ENCODE results near the gene TINCR.
"Not testable (repeated sequence)": the region's sequence is repeated elsewhere in the genome, so short reads cannot be mapped to it uniquely, and the experiment has no call there.

The TINCR gene

DNA sequence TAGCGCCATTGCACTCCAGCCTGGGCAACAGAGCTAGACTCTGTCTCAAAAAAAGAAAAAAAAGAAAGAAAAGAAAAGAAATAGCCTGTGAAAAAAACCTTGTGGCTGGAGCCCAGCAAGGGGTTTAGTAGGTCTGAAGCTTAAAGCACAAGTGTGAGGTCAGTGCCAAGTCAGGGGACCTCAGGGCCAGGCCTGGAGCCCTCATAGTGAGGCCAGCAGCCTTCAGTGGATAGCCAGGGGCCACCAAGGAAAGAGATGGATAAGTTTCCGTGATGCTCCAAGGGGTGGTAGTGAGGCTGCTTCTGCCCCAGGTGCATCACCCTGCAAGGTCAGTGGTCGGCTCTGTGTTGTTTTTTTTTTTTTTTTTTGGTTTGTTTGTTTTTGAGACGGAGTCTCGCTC lies 12.9 kb downstream of the TINCR start:
- no peak overlapping the region for H3K4me3 Mint-ChIP-seq
- H3K27me3 Mint-ChIP-seq: peaks cover 50% of the 10 kb centered on the region
- H3K27ac Mint-ChIP-seq: no peak overlapping the region
- H3K36me3 Mint-ChIP-seq: no peaks in the 10 kb centered on the region
- H3K4me1 Mint-ChIP-seq: no peaks in the 10 kb centered on the region
- peaks cover 6% of the 10 kb centered on the region for H3K9me3 Mint-ChIP-seq
- ATAC-seq: no peak

GRCh38 chr19:5553892-5554291 lies 13.9 kb downstream of the TINCR start:
- peaks cover 6% of the 10 kb centered on the region for H3K9me3 Mint-ChIP-seq
- H3K27ac Mint-ChIP-seq: no peak overlapping the region
- H3K4me1 Mint-ChIP-seq: no peaks in the 10 kb centered on the region
- peaks cover 53% of the 10 kb centered on the region for H3K27me3 Mint-ChIP-seq
- no peak overlapping the region for H3K4me3 Mint-ChIP-seq
- H3K36me3 Mint-ChIP-seq: no peaks in the 10 kb centered on the region
- ATAC-seq: no peak

DNA sequence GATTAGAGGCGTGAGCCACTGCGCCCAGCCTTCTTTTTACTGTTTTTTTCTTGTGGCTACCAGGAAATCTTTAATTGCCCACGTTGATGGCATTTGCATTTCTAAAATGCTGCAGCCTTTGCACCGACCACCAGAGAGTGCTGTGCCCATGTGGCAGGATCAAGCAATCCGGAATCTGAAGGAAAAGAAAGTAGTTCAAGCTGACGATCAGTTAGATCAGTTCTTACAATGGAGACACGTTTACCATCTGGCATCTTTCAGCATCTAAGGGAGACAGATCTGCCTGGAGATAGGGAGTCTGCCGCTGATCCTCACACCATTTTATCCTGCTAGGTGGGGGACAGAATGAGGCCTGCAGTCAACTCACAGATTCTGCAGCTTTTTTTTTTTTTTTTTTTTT lies 19.9 kb downstream of the TINCR start:
- H3K4me3 Mint-ChIP-seq: no peak overlapping the region
- ATAC-seq: no peak
- no peaks in the 10 kb centered on the region for H3K36me3 Mint-ChIP-seq
- H3K4me1 Mint-ChIP-seq: no peaks in the 10 kb centered on the region
- H3K9me3 Mint-ChIP-seq: no peaks in the 10 kb centered on the region
- no peak overlapping the region for H3K27ac Mint-ChIP-seq
- peaks cover 43% of the 10 kb centered on the region for H3K27me3 Mint-ChIP-seq

GRCh38 chr19:5545984-5546383 lies 21.8 kb downstream of the TINCR start:
- no peak for ATAC-seq
- peaks cover 34% of the 10 kb centered on the region for H3K27me3 Mint-ChIP-seq
- H3K27ac Mint-ChIP-seq: no peak overlapping the region
- H3K4me1 Mint-ChIP-seq: no peaks in the 10 kb centered on the region
- no peaks in the 10 kb centered on the region for H3K36me3 Mint-ChIP-seq
- H3K4me3 Mint-ChIP-seq: no peak overlapping the region
- H3K9me3 Mint-ChIP-seq: no peaks in the 10 kb centered on the region

DNA sequence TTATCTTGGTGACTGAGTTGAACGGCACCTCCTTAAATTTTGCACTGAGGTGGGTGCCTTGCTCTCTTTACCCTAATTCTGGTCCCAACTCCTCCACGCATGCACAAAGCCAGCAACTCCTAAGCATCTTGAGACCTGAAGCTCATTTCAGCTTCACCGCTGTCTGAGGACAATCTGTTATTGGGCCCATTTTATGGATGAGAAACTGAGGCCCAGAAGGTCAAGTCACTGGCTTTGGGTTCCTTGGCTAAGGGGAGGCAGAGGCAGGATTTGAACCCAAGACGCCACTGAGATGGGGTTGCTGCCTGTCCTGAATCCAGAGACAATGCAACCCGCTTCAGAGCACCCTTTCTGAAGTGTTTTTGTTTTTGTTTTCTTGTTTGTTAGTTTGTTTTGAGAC lies 22.7 kb downstream of the TINCR start:
- Mint-ChIP-seq H3K36me3 (no peaks in the 10 kb centered on the region), H3K27ac (no peak overlapping the region), H3K4me1 (no peaks in the 10 kb centered on the region), H3K9me3 (no peaks in the 10 kb centered on the region), H3K4me3 (no peak overlapping the region), H3K27me3 (peaks cover 25% of the 10 kb centered on the region)
- ATAC-seq: no peak

DNA sequence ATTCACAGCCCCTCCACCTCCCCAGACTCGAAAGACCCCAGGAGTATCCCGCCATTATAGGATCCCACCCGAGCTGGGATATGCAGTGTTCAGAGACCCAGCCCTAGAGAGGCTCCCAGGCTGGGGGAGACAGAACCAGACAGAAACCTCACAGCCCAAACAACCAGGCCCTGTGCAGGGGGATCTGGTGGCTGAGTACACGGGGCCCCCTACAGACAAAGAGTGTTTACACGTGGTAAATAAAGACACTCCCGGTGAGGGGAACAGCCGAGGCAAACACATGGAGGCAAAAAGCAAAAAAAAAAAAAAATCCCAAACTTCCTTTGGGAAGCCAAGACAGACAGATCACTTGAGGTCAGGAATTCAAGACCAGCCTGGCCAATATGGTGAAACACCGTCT lies 25.1 kb downstream of the TINCR start:
- Mint-ChIP-seq H3K27ac (no peak overlapping the region), H3K27me3 (peaks cover 34% of the 10 kb centered on the region), H3K36me3 (no peaks in the 10 kb centered on the region), H3K9me3 (no peaks in the 10 kb centered on the region), H3K4me1 (no peaks in the 10 kb centered on the region), H3K4me3 (no peak overlapping the region)
- no peak for ATAC-seq

- Mint-ChIP-seq H3K9me3 (no peaks in the 10 kb centered on the region), H3K36me3 (no peaks in the 10 kb centered on the region), H3K4me1 (no peaks in the 10 kb centered on the region), H3K27ac (no peak overlapping the region), H3K4me3 (no peak overlapping the region), H3K27me3 (peaks cover 36% of the 10 kb centered on the region)
- ATAC-seq: no peak
Observed at GRCh38 chr19:5541456-5541855, 26.3 kb downstream of the TINCR start.

DNA sequence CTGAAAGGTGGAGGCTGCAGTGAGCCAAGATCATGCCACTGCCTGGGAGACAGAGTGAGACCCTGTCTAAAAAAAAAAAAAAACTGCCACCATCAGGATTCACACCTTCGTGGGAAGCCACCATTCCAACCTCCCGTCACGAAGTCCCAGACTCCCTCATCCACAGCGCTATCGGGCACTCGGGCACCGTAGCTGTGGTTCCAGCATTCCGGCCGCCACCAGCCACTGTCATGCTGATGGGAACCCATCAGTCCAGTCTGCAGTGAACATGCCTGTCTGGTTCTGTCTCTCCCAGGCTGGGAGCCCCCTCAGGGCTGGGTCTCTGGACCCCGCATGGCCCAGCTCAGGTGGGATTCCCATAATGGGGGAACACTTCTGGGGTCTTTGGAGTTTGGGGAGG lies 27.5 kb downstream of the TINCR start:
- no peak overlapping the region for H3K4me3 Mint-ChIP-seq
- H3K4me1 Mint-ChIP-seq: no peaks in the 10 kb centered on the region
- H3K9me3 Mint-ChIP-seq: peaks cover 5% of the 10 kb centered on the region
- H3K27ac Mint-ChIP-seq: no peak overlapping the region
- peaks cover 33% of the 10 kb centered on the region for H3K27me3 Mint-ChIP-seq
- ATAC-seq: no peak
- H3K36me3 Mint-ChIP-seq: peaks cover 8% of the 10 kb centered on the region

- Mint-ChIP-seq H3K4me3 (no peak overlapping the region), H3K27me3 (peaks cover 33% of the 10 kb centered on the region), H3K36me3 (peaks cover 14% of the 10 kb centered on the region), H3K4me1 (no peaks in the 10 kb centered on the region), H3K27ac (no peak overlapping the region), H3K9me3 (peaks cover 13% of the 10 kb centered on the region)
- no peak for ATAC-seq
Observed at GRCh38 chr19:5537870-5538269, 29.9 kb downstream of the TINCR start.

- H3K27ac Mint-ChIP-seq, ATAC-seq, H3K4me3 Mint-ChIP-seq, H3K4me1 Mint-ChIP-seq: not testable (repeated sequence)
- peaks cover 33% of the 10 kb centered on the region for H3K27me3 Mint-ChIP-seq
- H3K36me3 Mint-ChIP-seq: peaks cover 14% of the 10 kb centered on the region
- peaks cover 13% of the 10 kb centered on the region for H3K9me3 Mint-ChIP-seq
Observed at GRCh38 chr19:5536982-5537579, 30.7 kb downstream of the TINCR start.

GRCh38 chr19:5536337-5536894 lies 31.3 kb downstream of the TINCR start:
- Mint-ChIP-seq H3K27ac (no peak overlapping the region), H3K27me3 (peaks cover 33% of the 10 kb centered on the region), H3K4me3 (no peak overlapping the region), H3K4me1 (no peaks in the 10 kb centered on the region), H3K9me3 (peaks cover 13% of the 10 kb centered on the region), H3K36me3 (peaks cover 14% of the 10 kb centered on the region)
- ATAC-seq: no peak

- ATAC-seq: no peak
Observed at GRCh38 chr19:5534787-5535586, 32.8 kb downstream of the TINCR start.

GRCh38 chr19:5533257-5533656 lies 34.5 kb downstream of the TINCR start:
- Mint-ChIP-seq H3K27me3 (peaks cover 36% of the 10 kb centered on the region), H3K9me3 (peaks cover 13% of the 10 kb centered on the region), H3K27ac (no peak overlapping the region), H3K4me1 (no peaks in the 10 kb centered on the region), H3K4me3 (no peak overlapping the region), H3K36me3 (peaks cover 14% of the 10 kb centered on the region)
- no peak for ATAC-seq

More at GRCh38 chr19:5534787-5535586, 32.8 kb downstream of the TINCR start:
- Mint-ChIP-seq H3K9me3 (peaks cover 13% of the 10 kb centered on the region), H3K4me3 (no peak overlapping the region), H3K4me1 (no peaks in the 10 kb centered on the region), H3K36me3 (peaks cover 14% of the 10 kb centered on the region), H3K27ac (no peak overlapping the region), H3K27me3 (peaks cover 35% of the 10 kb centered on the region)

DNA sequence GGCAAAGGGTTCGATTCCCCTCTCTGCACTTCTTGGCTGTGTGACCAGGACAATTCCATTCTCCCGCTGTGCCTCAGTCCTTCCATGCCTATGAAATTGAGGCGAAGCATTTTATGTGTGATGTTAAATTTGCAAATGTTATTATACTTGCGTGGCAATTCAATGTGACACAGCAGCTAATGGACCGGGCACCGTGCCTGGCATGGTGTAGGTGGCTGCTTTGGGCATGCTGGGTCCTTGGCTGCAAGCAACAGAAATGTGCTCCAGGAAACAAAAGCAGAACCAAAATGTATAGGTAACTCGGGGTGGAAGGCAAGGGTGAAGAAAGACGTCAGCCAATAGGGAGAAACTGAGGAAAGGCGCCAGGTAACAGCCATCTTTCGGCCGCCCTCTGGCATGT lies 37.1 kb downstream of the TINCR start:
- Mint-ChIP-seq H3K4me1 (no peaks in the 10 kb centered on the region), H3K4me3 (no peak overlapping the region), H3K9me3 (peaks cover 9% of the 10 kb centered on the region), H3K27ac (no peak overlapping the region), H3K36me3 (peaks cover 7% of the 10 kb centered on the region), H3K27me3 (peaks cover 38% of the 10 kb centered on the region)
- no peak for ATAC-seq

DNA sequence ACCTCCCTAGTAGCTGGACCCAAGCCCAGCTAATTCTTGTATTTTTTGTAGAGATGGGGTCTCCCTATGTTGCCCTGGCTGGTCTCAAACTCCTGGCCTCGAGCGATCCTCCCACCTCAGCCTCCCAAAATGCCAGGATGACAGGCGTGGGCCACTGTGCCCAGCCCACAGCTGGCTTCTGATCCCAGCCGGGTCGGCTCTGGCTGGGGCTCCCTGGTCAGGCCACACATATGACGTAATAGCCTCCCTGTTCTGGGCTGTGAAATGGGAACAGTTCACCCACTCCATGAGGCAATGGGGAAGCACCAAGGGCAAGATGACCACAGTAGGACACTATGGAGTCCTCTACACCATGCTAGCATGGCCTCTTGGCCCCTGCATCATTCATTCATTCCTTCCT lies 41.1 kb downstream of the TINCR start:
- Mint-ChIP-seq H3K9me3 (peaks cover 13% of the 10 kb centered on the region), H3K4me3 (no peak overlapping the region), H3K27me3 (peaks cover 62% of the 10 kb centered on the region), H3K27ac (no peak overlapping the region), H3K36me3 (no peaks in the 10 kb centered on the region), H3K4me1 (no peaks in the 10 kb centered on the region)
- no peak for ATAC-seq

DNA sequence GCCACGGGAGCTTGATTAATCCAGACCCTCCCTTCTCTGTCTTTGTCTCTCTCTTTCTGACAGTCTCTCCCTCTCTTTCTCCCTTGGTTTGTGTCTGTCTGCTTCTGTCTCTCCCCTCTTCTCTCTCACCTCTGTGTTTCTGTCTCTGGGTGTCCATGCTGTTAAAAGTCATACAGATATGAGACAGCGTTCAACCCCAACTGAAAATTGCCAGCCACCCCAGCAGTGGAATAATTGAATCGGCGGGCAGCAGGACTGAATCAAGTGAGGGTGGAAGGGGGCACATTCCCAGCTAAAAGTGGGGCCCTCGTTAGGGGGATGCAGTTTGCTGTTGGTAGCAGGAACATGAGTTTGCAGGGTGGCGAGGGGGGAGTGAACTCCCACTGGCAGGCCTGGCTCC lies 43.7 kb downstream of the TINCR start:
- Mint-ChIP-seq H3K9me3 (peaks cover 18% of the 10 kb centered on the region), H3K4me3 (no peak overlapping the region), H3K36me3 (no peaks in the 10 kb centered on the region), H3K27ac (no peak overlapping the region), H3K4me1 (no peaks in the 10 kb centered on the region), H3K27me3 (peaks cover 52% of the 10 kb centered on the region)
- ATAC-seq: no peak
